Stimulated activated CD8-positive, alpha-beta memory T cell treated with anti-CD3 and anti-CD28 coated beads, Interleukin-15, amount 100 ng/mL, for 4 hours (primary cell): Measurements from ENCODE around the gene ASB7.
"Not testable (repeated sequence)": the region's sequence is repeated elsewhere in the genome, so short reads cannot be mapped to it uniquely, and the experiment has no call there.

Experiments
- DNase-seq, 2 donors: peaks; one replicate each; pipeline ENCODE4 v3.0.0-alpha.2; 2020; ENCODE audit warnings: low read depth in 2 of 2

Gene ASB7

GRCh38 chr15:100650685-100651084 lies 48.3 kb downstream of the ASB7 start:
- no peak for DNase-seq

GRCh38 chr15:100651253-100651652 lies 48.9 kb downstream of the ASB7 start:
- DNase-seq = no peak

- no peak for DNase-seq
Measured at GRCh38 chr15:100652116-100652515, 49.7 kb downstream of the ASB7 start.

- no peak for DNase-seq
Measured at GRCh38 chr15:100653608-100654007, 51.2 kb downstream of the ASB7 start.

- no peak for DNase-seq
Measured at GRCh38 chr15:100658895-100659294, 56.5 kb downstream of the ASB7 start.

- DNase-seq = no peak
Measured at GRCh38 chr15:100661156-100661555, 58.8 kb downstream of the ASB7 start.

GRCh38 chr15:100663086-100663914 lies 60.9 kb downstream of the ASB7 start:
- DNase-seq = no peak

- DNase-seq = no peak
Measured at GRCh38 chr15:100663915-100664281, 61.5 kb downstream of the ASB7 start.

GRCh38 chr15:100665570-100665969 lies 63.2 kb downstream of the ASB7 start:
- no peak for DNase-seq

GRCh38 chr15:100667405-100668347 lies 65.3 kb downstream of the ASB7 start:
- DNase-seq = no peak

GRCh38 chr15:100668348-100668745 lies 66.0 kb downstream of the ASB7 start:
- DNase-seq = no peak

GRCh38 chr15:100669260-100669659 lies 66.9 kb downstream of the ASB7 start:
- DNase-seq = no peak

- no peak for DNase-seq
Measured at GRCh38 chr15:100670505-100671021, 68.2 kb downstream of the ASB7 start.

- no peak for DNase-seq
Measured at GRCh38 chr15:100671124-100671680, 68.8 kb downstream of the ASB7 start.

GRCh38 chr15:100671858-100672543 lies 69.6 kb downstream of the ASB7 start:
- no peak for DNase-seq

GRCh38 chr15:100672959-100673358 lies 70.6 kb downstream of the ASB7 start:
- DNase-seq = no peak

- not testable (repeated sequence) for DNase-seq
Measured at GRCh38 chr15:100679151-100679550, 76.8 kb downstream of the ASB7 start.

- no peak for DNase-seq
Measured at GRCh38 chr15:100680726-100681125, 78.3 kb downstream of the ASB7 start.

GRCh38 chr15:100681335-100681746 lies 79.0 kb downstream of the ASB7 start:
- no peak for DNase-seq

GRCh38 chr15:100682468-100682867 lies 80.1 kb downstream of the ASB7 start:
- no peak for DNase-seq

GRCh38 chr15:100683434-100683833 lies 81.0 kb downstream of the ASB7 start:
- no peak for DNase-seq

GRCh38 chr15:100684591-100684990 lies 82.2 kb downstream of the ASB7 start:
- DNase-seq = no peak
